ENCODE measurements around the gene GNG7. TPM values are rescaled to one million over a fixed set of nuclear protein-coding genes. Genes with fewer than 3 reads are reported as not detected.
A peak's percentile ranks its signal among the peaks of the same experiment; 100 is the strongest.

GNG7 gene
- total RNA-seq, 2 donors from 2014 or later = 8.7 to 22.9 TPM

DNA sequence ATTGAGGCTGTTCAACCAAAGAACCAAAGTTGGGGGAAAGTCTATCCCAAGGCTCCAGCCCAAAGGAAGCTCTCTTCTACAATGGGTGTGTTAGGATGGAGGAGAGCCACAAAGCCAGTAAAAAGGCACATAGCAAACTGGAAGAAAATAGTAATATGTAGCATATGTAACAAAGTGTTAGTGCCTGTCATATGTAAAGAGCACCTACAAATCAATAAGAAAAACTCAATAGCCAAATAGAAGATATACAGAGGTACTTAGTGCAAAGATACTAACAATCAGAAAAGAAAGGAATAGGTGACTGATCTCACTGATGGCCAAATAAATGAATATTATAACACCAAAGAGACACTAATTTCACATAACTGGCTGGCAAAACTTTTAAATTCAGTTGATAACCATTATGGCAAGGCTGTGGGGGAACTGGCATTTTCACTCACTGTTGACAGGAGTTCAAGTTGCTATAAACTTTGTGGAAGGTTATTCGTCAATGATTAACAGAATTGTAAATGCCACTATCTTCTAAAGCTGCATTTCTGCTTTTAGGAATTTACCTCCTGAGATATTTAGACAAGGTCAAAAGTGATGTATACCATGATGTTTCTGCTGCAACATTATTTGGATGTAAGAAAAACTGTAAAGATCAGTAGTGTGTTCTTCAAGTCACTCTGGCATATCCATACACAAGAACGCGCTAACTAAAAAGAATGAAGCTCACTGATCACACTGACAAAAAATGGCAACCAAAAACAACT lies 110.8 kb downstream of the GNG7 start:
- Histone ChIP-seq H3K9me3 (no peaks in the 10 kb centered on the region), H3K27ac (no peak overlapping the region), H3K36me3 (no peaks in the 10 kb centered on the region), H3K27me3 (replicated peaks; ENCODE audit: insufficient read depth) (no peaks in the 10 kb centered on the region), H3K4me3 (no peak overlapping the region), H3K4me1 (replicated peaks) (no peaks in the 10 kb centered on the region)
- TF ChIP-seq, protein P1, sequence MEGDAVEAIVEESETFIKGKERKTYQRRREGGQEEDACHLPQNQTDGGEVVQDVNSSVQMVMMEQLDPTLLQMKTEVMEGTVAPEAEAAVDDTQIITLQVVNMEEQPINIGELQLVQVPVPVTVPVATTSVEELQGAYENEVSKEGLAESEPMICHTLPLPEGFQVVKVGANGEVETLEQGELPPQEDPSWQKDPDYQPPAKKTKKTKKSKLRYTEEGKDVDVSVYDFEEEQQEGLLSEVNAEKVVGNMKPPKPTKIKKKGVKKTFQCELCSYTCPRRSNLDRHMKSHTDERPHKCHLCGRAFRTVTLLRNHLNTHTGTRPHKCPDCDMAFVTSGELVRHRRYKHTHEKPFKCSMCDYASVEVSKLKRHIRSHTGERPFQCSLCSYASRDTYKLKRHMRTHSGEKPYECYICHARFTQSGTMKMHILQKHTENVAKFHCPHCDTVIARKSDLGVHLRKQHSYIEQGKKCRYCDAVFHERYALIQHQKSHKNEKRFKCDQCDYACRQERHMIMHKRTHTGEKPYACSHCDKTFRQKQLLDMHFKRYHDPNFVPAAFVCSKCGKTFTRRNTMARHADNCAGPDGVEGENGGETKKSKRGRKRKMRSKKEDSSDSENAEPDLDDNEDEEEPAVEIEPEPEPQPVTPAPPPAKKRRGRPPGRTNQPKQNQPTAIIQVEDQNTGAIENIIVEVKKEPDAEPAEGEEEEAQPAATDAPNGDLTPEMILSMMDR (IDR thresholded peaks at IDR 0.05) = no peak
- TF ChIP-seq POLR2A (IDR thresholded peaks at IDR 0.05) = no peak
- no peak for TF ChIP-seq POLR2AphosphoS5 (IDR thresholded peaks at IDR 0.05)
- DNase-seq (ENCODE audit: low spot score) = no peak
- 85% methylated on average over 3 of the region's 3 CpGs for WGBS
- intact Hi-C loops (cut with DNase I) = no loop called here

DNA sequence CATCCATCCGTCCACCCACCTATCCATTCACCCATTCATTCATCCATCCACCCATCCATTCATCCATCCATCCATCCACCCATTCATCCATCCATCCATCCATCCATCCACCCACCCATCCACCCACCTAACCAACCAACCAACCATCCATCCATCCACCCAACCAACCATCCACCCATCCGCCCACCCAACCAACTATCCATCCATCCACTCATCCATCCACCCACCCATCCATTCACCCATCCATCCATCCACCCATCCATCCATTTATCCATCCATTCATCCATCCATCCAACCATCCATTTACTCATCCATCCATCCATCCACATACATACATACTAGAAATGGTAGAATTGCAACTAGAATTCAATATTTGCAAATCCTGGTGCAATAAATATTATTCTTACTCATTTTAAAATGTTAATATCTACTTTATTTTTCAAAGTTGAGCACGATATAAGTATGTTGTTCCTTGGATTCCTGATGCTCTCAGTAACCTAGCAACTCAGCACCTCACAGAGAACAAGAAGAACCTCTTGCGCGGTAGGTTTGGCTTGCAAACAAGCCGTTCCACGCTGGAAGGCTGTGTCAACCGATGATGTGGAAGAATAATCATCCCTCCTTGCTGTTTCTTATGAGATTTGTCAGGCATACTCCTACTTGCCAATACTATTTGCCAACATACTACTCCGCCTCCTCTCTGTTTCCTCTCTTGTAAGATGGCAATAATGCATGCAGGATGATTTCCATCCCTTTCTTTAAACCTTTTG lies 111.7 kb downstream of the GNG7 start:
- Histone ChIP-seq H3K36me3 (no peaks in the 10 kb centered on the region), H3K9me3 (no peaks in the 10 kb centered on the region), H3K4me1 (replicated peaks) (no peaks in the 10 kb centered on the region), H3K27ac (no peak overlapping the region), H3K27me3 (replicated peaks; ENCODE audit: insufficient read depth) (no peaks in the 10 kb centered on the region), H3K4me3 (no peak overlapping the region)
- TF ChIP-seq POLR2A (IDR thresholded peaks at IDR 0.05) (no peak), POLR2AphosphoS5 (IDR thresholded peaks at IDR 0.05) (no peak)
- TF ChIP-seq, protein P1 (IDR thresholded peaks at IDR 0.05) = no peak
- intact Hi-C loops (cut with DNase I) = no loop called here
- no peak for DNase-seq (ENCODE audit: low spot score)
- WGBS = 86% methylated on average over 9 of the region's 9 CpGs

DNA sequence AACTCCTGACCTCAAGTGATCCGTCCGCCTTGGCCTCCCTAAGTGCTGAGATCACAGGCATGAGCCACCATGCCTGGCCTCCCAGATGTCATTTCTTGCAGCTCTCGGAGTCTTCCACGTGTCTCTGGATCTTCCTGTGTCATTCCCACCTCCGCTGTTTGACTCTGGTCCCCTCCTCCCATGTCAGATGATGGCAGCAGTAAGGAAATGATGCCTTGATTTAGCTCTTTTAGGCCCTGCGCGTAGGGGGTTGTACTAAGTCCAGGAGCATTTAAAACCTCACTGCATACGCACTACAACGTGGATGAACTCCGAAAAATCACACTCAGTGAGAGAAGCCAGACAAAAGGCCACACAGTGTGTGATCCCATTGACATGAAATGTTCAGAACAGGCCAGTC lies 113.1 kb downstream of the GNG7 start:
- Histone ChIP-seq H3K27ac (no peak overlapping the region), H3K4me3 (no peak overlapping the region), H3K4me1 (replicated peaks) (no peaks in the 10 kb centered on the region), H3K36me3 (no peaks in the 10 kb centered on the region), H3K9me3 (no peaks in the 10 kb centered on the region), H3K27me3 (replicated peaks; ENCODE audit: insufficient read depth) (no peaks in the 10 kb centered on the region)
- intact Hi-C loops (cut with DNase I) = no loop called here
- TF ChIP-seq POLR2A (IDR thresholded peaks at IDR 0.05) = no peak
- TF ChIP-seq, protein P1 (IDR thresholded peaks at IDR 0.05) = no peak
- no peak for TF ChIP-seq POLR2AphosphoS5 (IDR thresholded peaks at IDR 0.05)
- WGBS = 90% methylated on average over 10 of the region's 10 CpGs
- DNase-seq (ENCODE audit: low spot score) = no peak

- intact Hi-C loops (cut with DNase I) = no loop called here
- no peaks in the 10 kb centered on the region for H3K27me3 ChIP-seq (replicated peaks; ENCODE audit: insufficient read depth)
- WGBS = 46% methylated on average over 30 of the region's 30 CpGs
- no peaks in the 10 kb centered on the region for H3K36me3 ChIP-seq
- H3K9me3 ChIP-seq = no peaks in the 10 kb centered on the region
- H3K4me3 ChIP-seq = no peak overlapping the region
- no peaks in the 10 kb centered on the region for H3K4me1 ChIP-seq (replicated peaks)
- TF ChIP-seq, protein P1 (IDR thresholded peaks at IDR 0.05) = no peak
- peak; percentile 36 for TF ChIP-seq POLR2AphosphoS5 (IDR thresholded peaks at IDR 0.05)
- no peak for TF ChIP-seq POLR2A (IDR thresholded peaks at IDR 0.05)
- H3K27ac ChIP-seq = peak overlapping the region; percentile 66 to 68
- DNase-seq (ENCODE audit: low spot score) = peak; percentile 17
These were observed 114.3 kb downstream of the GNG7 start for GRCh38 chr19:2588081-2588777.
